Loucy (cell line): Measurements from ENCODE around the gene RABAC1.

Source experiments
- H2AFZ ChIP-seq: fragments of 200-600 bp; sonication (generic); 2 replicates; pipeline ENCODE4 v1.6.0; 2016; ENCODE audit warnings: antibody characterized with exemption, mild to moderate bottlenecking, low read length, moderate library complexity
- H3F3A ChIP-seq: fragments of 200-600 bp; 2 replicates; pipeline ENCODE4 v1.6.0; 2016; ENCODE audit warnings: antibody characterized with exemption, low read depth, mild to moderate bottlenecking
- H3K27me3 ChIP-seq: fragments of 200-600 bp; sonication (generic); 2 replicates; pipeline ENCODE4 v1.6.1; 2014; ENCODE audit warnings: low read length, mild to moderate bottlenecking; ENCODE audit not compliant: insufficient read depth, poor library complexity, severe bottlenecking
- H3K36me3 ChIP-seq: fragments of 200-600 bp; sonication (generic); 2 replicates; pipeline ENCODE4 v1.6.1; 2016; ENCODE audit warnings: low read length; ENCODE audit not compliant: insufficient read depth
- H3K4me1 ChIP-seq: fragments of 200-600 bp; sonication (generic); 2 replicates; pipeline ENCODE4 v1.5.1; 2014; ENCODE audit warnings: low read length, mild to moderate bottlenecking; ENCODE audit not compliant: insufficient read depth, poor library complexity, severe bottlenecking
- H3K4me2 ChIP-seq: fragments of 200-600 bp; sonication (generic); 2 replicates; pipeline ENCODE4 v1.6.0; 2014; ENCODE audit warnings: antibody characterized with exemption, low read length, low read depth, mild to moderate bottlenecking; ENCODE audit not compliant: poor library complexity, severe bottlenecking
- H3K4me3 ChIP-seq: fragments of 200-600 bp; sonication (generic); 2 replicates; pipeline ENCODE4 v1.5.1; 2014; ENCODE audit warnings: low read length, mild to moderate bottlenecking, mixed read lengths; ENCODE audit not compliant: poor library complexity, severe bottlenecking
- H3K79me2 ChIP-seq: fragments of 200-600 bp; sonication (generic); 2 replicates; pipeline ENCODE4 v1.6.1; 2014; ENCODE audit warnings: low read length; ENCODE audit not compliant: insufficient read depth
- H3K9ac ChIP-seq: fragments of 200-600 bp; sonication (generic); 2 replicates; pipeline ENCODE4 v1.6.0; 2014; ENCODE audit warnings: mild to moderate bottlenecking, low read depth, low read length, moderate library complexity; ENCODE audit not compliant: poor library complexity, severe bottlenecking
- H3K9me2 ChIP-seq: fragments of 200-600 bp; sonication (generic); replicated peaks from 2 replicates; pipeline ENCODE4 v1.6.1; 2016; ENCODE audit warnings: low read depth, low read length, mixed read lengths
- H3K9me3 ChIP-seq: fragments of 200-600 bp; sonication (generic); 2 replicates; pipeline ENCODE4 v1.6.1; 2014; ENCODE audit warnings: mild to moderate bottlenecking, antibody characterized with exemption, low read length, low read depth; ENCODE audit not compliant: insufficient read depth
- H4K20me1 ChIP-seq: fragments of 200-600 bp; sonication (generic); 2 replicates; pipeline ENCODE4 v1.6.0; 2014; ENCODE audit warnings: antibody characterized with exemption, low read length, mild to moderate bottlenecking; ENCODE audit not compliant: insufficient read depth, poor library complexity, severe bottlenecking
- CTCF ChIP-seq: fragments of 200-600 bp; sonication (generic); conservative IDR thresholded peaks from 2 replicates; pipeline ENCODE4 v1.5.1; 2014; ENCODE audit warnings: mild to moderate bottlenecking, antibody characterized with exemption, low read length
- EZH2phosphoT487 ChIP-seq: fragments of 200-600 bp; IDR thresholded peaks from 2 replicates; pipeline ENCODE4 v1.6.1; 2018; ENCODE audit warnings: antibody characterized with exemption, mild to moderate bottlenecking, moderate library complexity, borderline replicate concordance

The RABAC1 gene

GRCh38 chr19:41990615-41991014 is 31.5 kb upstream of the RABAC1 start:
- Histone ChIP-seq H3K4me3 (no peak overlapping the region), H3K9me2 (no peaks in the 10 kb centered on the region), H3K79me2 (no peaks in the 10 kb centered on the region), H4K20me1 (no peaks in the 10 kb centered on the region), H3K9ac (no peak overlapping the region), H3K4me2 (no peak overlapping the region), H3K36me3 (peaks cover 5% of the 10 kb centered on the region; the same call in 1 of the 2 replicates), H3K4me1 (peaks cover 9% of the 10 kb centered on the region), H3F3A (no peaks in the 10 kb centered on the region), H3K27me3 (no peaks in the 10 kb centered on the region), H3K9me3 (no peaks in the 10 kb centered on the region), H2AFZ (no peak overlapping the region)
- TF ChIP-seq CTCF = no peak
- no peak for TF ChIP-seq EZH2phosphoT487

- peaks cover 9% of the 10 kb centered on the region for H3K4me1 ChIP-seq
- H3K9me3 ChIP-seq = no peaks in the 10 kb centered on the region
- H2AFZ ChIP-seq = no peak overlapping the region
- H3K4me3 ChIP-seq = no peak overlapping the region
- no peak for TF ChIP-seq EZH2phosphoT487
- TF ChIP-seq CTCF = no peak
- no peaks in the 10 kb centered on the region for H4K20me1 ChIP-seq
- H3K4me2 ChIP-seq = no peak overlapping the region
- no peaks in the 10 kb centered on the region for H3K79me2 ChIP-seq
- H3K9me2 ChIP-seq = no peaks in the 10 kb centered on the region
- no peaks in the 10 kb centered on the region for H3F3A ChIP-seq
- peaks cover 5% of the 10 kb centered on the region; the same call in 1 of the 2 replicates for H3K36me3 ChIP-seq
- H3K27me3 ChIP-seq = no peaks in the 10 kb centered on the region
- H3K9ac ChIP-seq = no peak overlapping the region
Measured at GRCh38 chr19:41990028-41990427, 30.9 kb upstream of the RABAC1 start.

GRCh38 chr19:41988947-41989346 is 29.8 kb upstream of the RABAC1 start:
- Histone ChIP-seq H3K27me3 (no peaks in the 10 kb centered on the region), H3K4me3 (no peak overlapping the region), H2AFZ (no peak overlapping the region), H3K9me3 (no peaks in the 10 kb centered on the region), H3F3A (no peaks in the 10 kb centered on the region), H4K20me1 (no peaks in the 10 kb centered on the region), H3K9ac (no peak overlapping the region), H3K9me2 (no peaks in the 10 kb centered on the region), H3K4me2 (no peak overlapping the region), H3K36me3 (peaks cover 5% of the 10 kb centered on the region; the same call in 1 of the 2 replicates), H3K4me1 (peaks cover 9% of the 10 kb centered on the region), H3K79me2 (no peaks in the 10 kb centered on the region)
- TF ChIP-seq CTCF (no peak), EZH2phosphoT487 (no peak)
